OCI-LY7 (cell line): Measurements from ENCODE around the gene CNPY1. TPM values are rescaled to one million over a fixed set of nuclear protein-coding genes. Genes with fewer than 3 reads are reported as not detected.

ENCODE experiments used
- BruUV-seq: library from RNA; stranded (reverse); fragments of 400-500 nt; replicated peaks from 2 replicates; lab custom pipeline; 2021; lab: Mats Ljungman, UMichigan
- CTCF ChIA-PET: fragments of 300-600 bp; sonication (Branson Sonifier 250); formaldehyde crosslinking; loops from one replicate; lab custom pipeline; 2022; ENCODE audit warnings: antibody characterized with exemption; ENCODE audit not compliant: unreplicated experiment; lab: Charles Lee
- POLR2A ChIA-PET: fragments of 300-600 bp; sonication (Branson Sonifier 250); formaldehyde crosslinking; loops from one replicate; lab custom pipeline; 2022; ENCODE audit warnings: antibody characterized with exemption; lab: Charles Lee
- DNase-seq: peaks from one replicate; pipeline ENCODE4 v3.0.0-alpha.2; 2015; ENCODE audit warnings: low spot score
- H2AFZ ChIP-seq: fragments of 200-600 bp; sonication (generic), shearing (Covaris generic); 2 replicates; pipeline ENCODE4 v1.6.1; 2014; ENCODE audit warnings: mild to moderate bottlenecking, antibody characterized with exemption, low read length, moderate library complexity
- H3K27ac ChIP-seq: fragments of 200-600 bp; sonication (generic); 2 replicates; pipeline ENCODE4 v1.5.1; 2014; ENCODE audit warnings: mixed run types, low read depth, mild to moderate bottlenecking, moderate library complexity, low read length, inconsistent platforms; ENCODE audit not compliant: poor library complexity, severe bottlenecking
- H3K36me3 ChIP-seq: fragments of 200-600 bp; sonication (generic); 2 replicates; pipeline ENCODE4 v1.6.1; 2014; ENCODE audit warnings: mild to moderate bottlenecking, antibody characterized with exemption, low read length, moderate library complexity, mixed read lengths; ENCODE audit not compliant: insufficient read depth
- H3K4me1 ChIP-seq: fragments of 200-600 bp; sonication (generic); 2 replicates; pipeline ENCODE4 v1.5.1; 2014; ENCODE audit warnings: mild to moderate bottlenecking, low read length; ENCODE audit not compliant: insufficient read depth, poor library complexity, severe bottlenecking
- H3K4me2 ChIP-seq: fragments of 200-600 bp; sonication (generic); 2 replicates; pipeline ENCODE4 v1.6.1; 2014; ENCODE audit warnings: mild to moderate bottlenecking, low read length
- H3K4me3 ChIP-seq: fragments of 200-600 bp; sonication (generic); 2 replicates; pipeline ENCODE4 v1.5.1; 2014; ENCODE audit warnings: mild to moderate bottlenecking, low read depth, low read length; ENCODE audit not compliant: poor library complexity, severe bottlenecking
- H3K79me2 ChIP-seq: fragments of 200-600 bp; sonication (generic); 2 replicates; pipeline ENCODE4 v1.6.1; 2016; ENCODE audit warnings: low read depth, mild to moderate bottlenecking, low read length, moderate library complexity, mixed read lengths; ENCODE audit not compliant: insufficient read depth
- H3K9me2 ChIP-seq: fragments of 200-600 bp; sonication (generic); 2 replicates; pipeline ENCODE4 v1.6.1; 2016; ENCODE audit warnings: mild to moderate bottlenecking, low read length, mixed read lengths; ENCODE audit not compliant: insufficient read depth
- H3K9me3 ChIP-seq: fragments of 200-600 bp; sonication (generic); 2 replicates; pipeline ENCODE4 v1.6.1; 2014; ENCODE audit warnings: mild to moderate bottlenecking, mixed run types, low read length, mixed read lengths
- H4K20me1 ChIP-seq: fragments of 200-600 bp; sonication (generic); 2 replicates; pipeline ENCODE4 v1.6.1; 2014; ENCODE audit warnings: mild to moderate bottlenecking, antibody characterized with exemption, low read length, moderate library complexity, mixed read lengths; ENCODE audit not compliant: insufficient read depth
- EZH2phosphoT487 ChIP-seq: fragments of 200-600 bp; sonication (generic); IDR thresholded peaks from 2 replicates; pipeline ENCODE4 v1.6.1; 2018; ENCODE audit warnings: low read depth, borderline replicate concordance, mild to moderate bottlenecking, mixed run types, antibody characterized with exemption, low read length, moderate library complexity, mixed read lengths
- intact Hi-C: fragments of 100-400 bp; cut with micrococcal nuclease; formaldehyde crosslinking; loops from one replicate; pipeline ENCODE4 v1.10.0; 2022; ENCODE audit not compliant: unreplicated experiment
- total RNA-seq, 2 experiments: library from RNA; depleted of rRNA in 1 of 2; stranded (reverse); fragments of >200 nt in 1 of 2; shearing (Covaris generic) in 1 of 2; gene quantifications; 2 replicates each; pipeline ENCODE4 v1.2.3, GENCODE V29; 2014 to 2022
- TF ChIP-seq, protein P1 (sequence below): fragments of 200-600 bp; sonication (generic); conservative IDR thresholded peaks from 2 replicates; pipeline ENCODE4 v1.5.1; 2014; ENCODE audit warnings: mild to moderate bottlenecking, antibody characterized with exemption, low read length, moderate library complexity, mixed read lengths

Gene CNPY1
- total RNA-seq, 2 experiments from 2014 or later = not detected

DNA sequence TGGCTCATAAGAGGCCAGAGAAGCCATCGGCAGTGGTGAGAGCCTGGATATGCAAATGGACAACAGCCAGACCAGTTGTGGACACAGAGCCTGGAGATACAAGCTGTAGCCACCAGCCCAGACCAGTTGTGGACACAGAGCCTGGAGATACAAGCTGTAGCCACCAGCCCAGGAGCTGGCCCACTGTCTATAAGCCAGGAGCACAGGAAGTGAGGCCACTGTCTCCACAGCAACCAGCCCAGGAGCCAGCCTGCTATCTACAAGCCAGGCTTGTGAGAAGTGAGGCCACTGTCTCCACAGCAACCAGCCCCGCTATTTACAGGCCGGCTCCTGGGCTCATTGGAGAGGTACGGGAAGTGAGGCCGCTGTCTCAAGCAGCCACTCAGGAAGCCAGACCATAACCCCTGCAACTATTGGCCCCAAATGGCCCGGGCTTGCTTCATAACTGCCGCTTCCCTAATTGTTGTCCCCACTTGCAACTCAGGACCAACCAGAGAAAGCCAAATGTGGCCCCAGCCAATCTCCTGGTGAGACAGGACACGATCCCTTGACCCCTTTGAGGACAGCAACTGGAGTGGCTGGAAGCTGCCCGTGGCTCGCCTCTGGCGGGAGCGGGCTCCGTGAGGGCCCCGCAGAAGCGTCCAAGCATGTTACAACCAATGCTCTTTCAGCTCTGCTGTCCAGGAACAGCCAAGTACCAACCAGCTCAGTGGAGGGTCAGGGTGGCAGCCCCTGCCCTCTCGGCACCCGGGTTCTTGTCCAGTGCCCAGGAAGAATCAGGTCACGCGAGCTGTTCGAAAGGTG lies 44.1 kb upstream of the CNPY1 start:
- no peak for TF ChIP-seq EZH2phosphoT487
- TF ChIP-seq, protein P1, sequence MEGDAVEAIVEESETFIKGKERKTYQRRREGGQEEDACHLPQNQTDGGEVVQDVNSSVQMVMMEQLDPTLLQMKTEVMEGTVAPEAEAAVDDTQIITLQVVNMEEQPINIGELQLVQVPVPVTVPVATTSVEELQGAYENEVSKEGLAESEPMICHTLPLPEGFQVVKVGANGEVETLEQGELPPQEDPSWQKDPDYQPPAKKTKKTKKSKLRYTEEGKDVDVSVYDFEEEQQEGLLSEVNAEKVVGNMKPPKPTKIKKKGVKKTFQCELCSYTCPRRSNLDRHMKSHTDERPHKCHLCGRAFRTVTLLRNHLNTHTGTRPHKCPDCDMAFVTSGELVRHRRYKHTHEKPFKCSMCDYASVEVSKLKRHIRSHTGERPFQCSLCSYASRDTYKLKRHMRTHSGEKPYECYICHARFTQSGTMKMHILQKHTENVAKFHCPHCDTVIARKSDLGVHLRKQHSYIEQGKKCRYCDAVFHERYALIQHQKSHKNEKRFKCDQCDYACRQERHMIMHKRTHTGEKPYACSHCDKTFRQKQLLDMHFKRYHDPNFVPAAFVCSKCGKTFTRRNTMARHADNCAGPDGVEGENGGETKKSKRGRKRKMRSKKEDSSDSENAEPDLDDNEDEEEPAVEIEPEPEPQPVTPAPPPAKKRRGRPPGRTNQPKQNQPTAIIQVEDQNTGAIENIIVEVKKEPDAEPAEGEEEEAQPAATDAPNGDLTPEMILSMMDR = no peak
- ChIA-PET CTCF (no interaction called here), POLR2A (no interaction called here)
- no peak overlapping the region for H2AFZ ChIP-seq
- no peak overlapping the region for H3K4me3 ChIP-seq
- H3K9me3 ChIP-seq = no peaks in the 10 kb centered on the region
- H3K4me1 ChIP-seq = no peaks in the 10 kb centered on the region
- no peak overlapping the region for H3K4me2 ChIP-seq
- intact Hi-C loops = no loop called here
- no peaks in the 10 kb centered on the region for H3K9me2 ChIP-seq
- DNase-seq = peak; percentile 9
- no TSS peak for BruUV-seq
- H3K79me2 ChIP-seq = no peaks in the 10 kb centered on the region
- H3K36me3 ChIP-seq = no peaks in the 10 kb centered on the region
- H4K20me1 ChIP-seq = no peaks in the 10 kb centered on the region
- no peak overlapping the region for H3K27ac ChIP-seq

DNA sequence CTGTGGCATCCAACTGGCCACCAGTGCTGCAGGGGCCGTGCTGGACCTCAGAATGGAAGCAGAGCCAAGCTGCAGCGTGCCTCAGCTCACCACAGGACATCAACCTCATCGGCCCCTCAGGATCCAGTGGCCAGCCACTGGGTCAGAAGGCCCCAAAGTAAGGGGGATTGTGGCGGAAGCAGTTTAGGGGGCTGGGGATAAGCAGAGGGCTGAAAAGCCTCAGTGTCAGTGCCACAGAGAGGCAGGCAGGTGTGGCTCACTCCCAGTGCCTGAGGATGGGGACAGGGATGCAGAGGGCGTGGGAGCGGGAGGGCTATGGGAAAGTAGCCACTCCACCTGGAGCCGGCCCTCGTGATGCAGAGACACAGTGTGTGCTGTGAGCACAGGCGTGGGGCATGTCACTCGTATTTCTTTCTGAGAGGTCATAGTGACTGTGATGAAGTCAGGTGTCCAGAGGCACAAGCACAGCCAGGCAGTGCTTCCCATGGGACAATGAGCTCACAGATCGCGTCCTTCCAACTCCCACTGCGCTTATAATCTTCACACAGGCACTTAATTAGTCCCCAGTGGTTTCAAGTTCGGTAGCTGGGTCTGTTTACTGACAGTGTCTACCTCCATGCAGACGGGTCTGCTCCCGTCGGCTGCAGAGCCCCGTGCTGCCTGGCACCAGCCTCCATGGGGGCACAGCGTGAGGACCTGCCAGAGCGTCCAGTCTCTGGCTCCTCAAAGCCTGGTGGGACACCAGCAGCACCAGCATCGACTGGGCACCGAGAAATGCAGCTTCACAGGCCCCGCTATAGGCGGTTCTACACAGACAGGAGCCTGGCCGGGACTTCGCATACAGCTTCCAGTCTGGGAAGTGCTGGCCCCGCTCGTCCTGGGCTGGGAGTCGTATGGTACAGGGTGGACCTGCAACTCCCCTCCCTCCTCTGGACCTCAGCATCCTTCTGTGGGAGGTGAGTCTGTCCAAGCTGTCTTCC lies 42.9 kb upstream of the CNPY1 start:
- H3K4me1 ChIP-seq = no peaks in the 10 kb centered on the region
- no peak overlapping the region for H3K4me3 ChIP-seq
- TF ChIP-seq EZH2phosphoT487 = no peak
- TF ChIP-seq, protein P1 = no peak
- no peaks in the 10 kb centered on the region for H3K79me2 ChIP-seq
- no peak overlapping the region for H2AFZ ChIP-seq
- no peaks in the 10 kb centered on the region for H3K9me3 ChIP-seq
- BruUV-seq = no TSS peak
- ChIA-PET CTCF (interaction anchor here (0.5 kb wide), 1 partner anchor 410 kb away, joined by 3 read pairs; no protein-coding TSS in a partner anchor), POLR2A (no interaction called here)
- H3K36me3 ChIP-seq = no peaks in the 10 kb centered on the region
- no peaks in the 10 kb centered on the region for H4K20me1 ChIP-seq
- H3K9me2 ChIP-seq = no peaks in the 10 kb centered on the region
- intact Hi-C loops = no loop called here
- no peak overlapping the region for H3K27ac ChIP-seq
- no peak overlapping the region for H3K4me2 ChIP-seq
- DNase-seq = no peak
